Activated T-helper 9 cell treated with anti-CD3 and anti-CD28 coated beads, Interleukin-2, amount 50 U/mL, for 16 hours (primary cell): ENCODE results near the gene SERINC3.

Source experiments
- DNase-seq: peaks from one replicate; pipeline ENCODE4 v3.0.0-alpha.2; 2020; ENCODE audit warnings: low read depth

SERINC3 gene

DNA sequence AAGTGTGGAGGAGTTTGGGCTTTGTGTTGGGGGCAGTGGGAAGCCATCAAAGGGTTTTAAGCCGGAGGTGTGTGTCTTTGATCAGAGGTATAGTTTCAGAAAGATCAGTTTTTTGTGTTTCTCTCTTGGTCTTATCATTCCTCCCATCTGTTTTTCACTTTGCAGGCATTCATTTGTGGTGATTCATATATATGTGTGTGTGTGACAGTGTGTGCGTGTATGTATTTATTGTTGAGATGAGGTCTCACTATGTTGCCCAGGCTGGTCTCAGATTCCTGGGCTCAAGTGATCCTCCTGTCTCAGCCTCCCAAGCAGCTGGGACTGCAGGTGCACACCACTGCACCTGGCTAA is 11.1 kb upstream of the SERINC3 start:
- no peak for DNase-seq

DNA sequence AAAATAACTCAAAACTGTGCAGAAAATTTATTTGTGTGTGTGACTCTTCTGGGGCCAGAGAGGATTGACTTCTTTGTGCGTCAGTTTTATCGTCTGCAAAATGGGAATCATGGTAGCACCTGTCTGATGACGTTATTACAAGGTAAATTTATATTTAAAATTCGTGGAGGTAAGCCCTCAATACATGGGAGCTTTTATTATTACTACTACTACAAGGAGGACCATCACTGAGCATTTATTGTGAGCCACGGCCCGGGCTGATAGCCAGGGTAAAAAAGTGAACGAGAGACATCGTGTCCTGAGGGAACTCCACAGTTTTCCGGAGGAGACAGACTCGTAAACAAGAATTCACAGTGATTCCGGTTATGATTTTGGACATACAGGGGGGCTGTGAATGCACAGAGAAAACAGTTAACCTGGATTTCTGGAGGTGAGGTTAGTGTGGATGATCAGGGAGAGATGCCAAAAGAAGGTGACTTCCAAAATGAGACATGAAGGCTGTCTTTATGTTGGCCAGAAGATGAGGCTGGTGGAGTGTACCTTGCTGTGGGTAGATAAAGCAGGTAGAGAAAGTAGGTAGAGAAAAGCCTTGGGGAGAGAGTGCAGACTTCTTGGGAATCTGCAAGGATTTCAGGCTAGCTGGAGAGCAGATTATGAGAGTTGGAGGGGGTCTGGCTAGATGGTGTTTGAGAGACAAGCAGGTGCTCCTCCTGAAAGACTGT is 10.6 kb upstream of the SERINC3 start:
- DNase-seq: no peak

DNA sequence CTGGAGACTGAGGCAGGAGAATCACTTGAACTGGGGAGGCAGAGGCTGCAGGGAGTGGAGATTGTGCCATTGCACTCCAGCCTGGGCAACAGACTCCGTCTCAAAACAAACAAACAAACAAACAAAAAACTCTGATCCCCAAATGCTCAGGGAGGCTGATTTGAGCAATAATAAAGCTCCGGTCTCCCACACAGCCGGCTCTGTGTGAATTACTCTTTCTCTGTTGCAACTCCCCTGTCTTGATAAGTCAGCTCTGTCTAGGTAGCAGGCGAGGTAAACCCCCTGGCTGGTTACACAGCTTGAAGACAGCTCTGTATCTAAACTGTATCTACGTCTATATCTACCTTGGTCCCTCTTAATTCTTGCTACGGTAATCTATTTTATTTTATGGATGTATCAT is 6.4 kb upstream of the SERINC3 start:
- DNase-seq: no peak

DNA sequence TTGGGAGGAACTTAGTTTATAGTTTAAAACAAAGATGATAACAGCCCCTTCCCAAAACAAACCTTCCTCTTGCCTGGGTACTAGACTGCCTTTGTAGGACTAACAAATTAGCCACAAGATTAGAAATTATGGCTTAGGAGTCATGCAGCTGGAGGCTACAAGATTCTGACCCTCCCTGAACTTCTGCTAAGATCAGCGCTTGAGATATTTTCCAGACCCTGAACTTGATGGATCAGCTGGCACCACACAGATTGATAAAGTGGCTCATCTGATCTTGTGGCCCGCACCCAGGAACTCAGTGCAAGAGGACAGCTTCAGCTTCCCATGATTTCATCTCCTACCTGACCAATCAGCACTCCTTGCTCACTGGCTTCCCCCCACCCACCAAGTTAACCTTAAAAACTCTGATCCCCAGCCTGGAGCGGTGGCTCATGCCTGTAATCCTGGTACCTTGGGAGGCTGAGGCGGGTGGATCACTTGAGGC is 5.9 kb upstream of the SERINC3 start:
- DNase-seq: no peak

DNA sequence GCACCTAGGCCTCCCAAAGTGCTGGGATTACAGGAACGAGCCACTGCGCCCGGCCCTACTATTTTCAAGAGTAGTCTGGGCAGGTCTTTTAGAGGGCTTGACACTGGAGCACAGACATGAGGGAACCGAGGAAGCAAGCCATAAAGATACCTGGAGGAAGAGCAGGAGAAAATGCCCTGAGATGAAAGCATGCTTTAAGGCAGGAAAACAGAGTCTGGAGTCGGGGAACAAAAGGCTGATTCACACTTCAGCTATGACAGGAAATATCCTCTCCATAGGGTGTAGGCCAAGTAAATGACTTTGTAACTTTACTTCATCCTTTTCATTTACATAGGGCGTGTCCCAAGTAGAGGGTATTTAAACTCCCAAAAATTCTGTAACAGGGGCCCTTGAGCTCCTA is 4.3 kb upstream of the SERINC3 start:
- no peak for DNase-seq

DNA sequence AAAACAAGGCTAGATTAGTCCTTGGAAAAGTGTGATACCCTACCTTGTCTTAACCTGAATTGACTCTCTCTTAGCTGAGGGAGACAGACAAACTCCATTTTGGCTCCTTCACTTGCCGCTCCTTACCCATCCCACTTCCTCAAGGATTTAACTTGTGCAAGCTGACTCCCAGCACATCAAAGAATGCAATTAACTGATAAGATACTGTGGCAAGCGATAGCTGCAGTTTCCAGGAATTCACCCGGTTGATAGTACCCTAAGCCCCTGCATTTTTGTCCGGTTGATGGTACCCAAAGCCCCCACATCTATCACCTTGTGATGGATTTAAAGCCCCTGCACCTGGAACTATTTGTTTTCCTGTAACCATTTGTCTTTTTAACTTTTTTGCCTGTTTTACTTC is 1.9 kb upstream of the SERINC3 start:
- DNase-seq: no peak

DNA sequence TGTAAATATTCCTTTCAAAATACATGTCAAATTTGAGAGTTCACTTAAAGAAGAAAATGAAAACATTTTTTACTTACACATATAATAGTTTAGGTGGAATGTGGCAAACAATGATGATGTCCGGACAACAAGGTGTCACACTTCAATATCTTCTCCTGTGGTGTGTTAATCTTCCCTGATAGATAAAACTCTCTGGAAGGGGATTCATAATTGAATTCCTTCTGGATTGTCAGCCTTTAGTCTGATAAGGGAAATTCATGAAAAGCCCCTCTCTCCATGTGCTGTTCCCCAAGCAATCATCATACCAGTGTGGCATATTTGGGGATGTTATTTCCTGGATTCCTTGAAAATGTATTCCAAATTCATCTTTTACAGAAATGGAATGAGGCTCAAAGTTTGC is 971 bp upstream of the SERINC3 start:
- no peak for DNase-seq

DNA sequence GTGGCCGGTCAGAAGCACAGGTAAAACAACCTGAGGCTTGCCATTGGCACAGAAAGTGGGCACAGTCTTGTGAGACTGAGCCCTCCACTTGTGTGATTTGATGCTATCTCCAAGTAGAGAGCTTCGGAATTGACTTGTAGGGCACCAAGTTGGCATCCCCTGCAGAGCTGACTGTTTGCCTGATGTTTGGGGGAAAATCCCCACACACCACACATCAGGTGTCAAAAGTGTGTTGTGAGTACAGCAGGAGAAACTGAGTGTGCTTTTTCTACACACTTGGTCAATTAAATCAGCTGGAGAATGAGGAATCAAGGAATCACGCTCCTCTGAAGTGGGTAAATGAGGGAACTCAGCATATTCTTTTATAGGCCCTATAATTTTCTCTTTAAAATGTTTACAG is 989 bp downstream of the SERINC3 start:
- DNase-seq: no peak

DNA sequence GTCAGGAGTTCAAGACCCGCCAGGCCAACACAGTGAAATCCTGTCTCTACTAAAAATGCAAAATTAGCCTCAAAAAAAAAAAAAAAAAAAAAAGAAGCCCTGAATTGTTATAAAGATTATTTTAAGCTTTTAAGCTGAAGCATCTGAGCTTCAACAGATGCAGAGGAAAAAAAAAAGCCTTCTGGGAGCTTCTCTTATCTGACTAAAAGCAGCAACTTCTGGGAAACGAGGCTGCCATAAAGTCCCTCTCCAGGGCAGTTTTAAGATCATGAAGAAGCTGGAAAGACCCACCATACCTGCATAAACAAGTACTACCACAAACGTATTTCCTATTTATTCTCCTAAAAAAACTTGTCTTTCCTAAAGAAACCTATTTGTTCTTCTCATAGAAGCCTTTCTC is 3.6 kb downstream of the SERINC3 start:
- no peak for DNase-seq

DNA sequence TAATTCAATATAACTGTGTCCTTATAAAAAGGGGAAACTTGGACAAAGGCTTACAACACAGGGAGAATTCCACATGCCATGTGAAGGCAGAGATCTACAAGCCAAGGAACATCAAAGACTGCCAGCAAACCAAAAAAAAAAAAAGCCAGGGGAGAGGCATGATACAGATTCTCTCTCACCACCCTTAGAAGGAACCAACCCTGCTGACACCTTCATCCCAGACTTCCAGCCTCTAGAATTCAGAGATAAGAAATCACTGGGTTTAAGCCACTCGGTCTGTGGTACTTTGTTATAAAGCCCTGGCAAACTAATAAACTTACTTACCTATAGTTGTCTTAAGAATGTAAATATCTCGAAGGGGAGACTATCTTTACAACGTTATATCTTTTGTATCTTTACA is 4.4 kb downstream of the SERINC3 start:
- DNase-seq: no peak

DNA sequence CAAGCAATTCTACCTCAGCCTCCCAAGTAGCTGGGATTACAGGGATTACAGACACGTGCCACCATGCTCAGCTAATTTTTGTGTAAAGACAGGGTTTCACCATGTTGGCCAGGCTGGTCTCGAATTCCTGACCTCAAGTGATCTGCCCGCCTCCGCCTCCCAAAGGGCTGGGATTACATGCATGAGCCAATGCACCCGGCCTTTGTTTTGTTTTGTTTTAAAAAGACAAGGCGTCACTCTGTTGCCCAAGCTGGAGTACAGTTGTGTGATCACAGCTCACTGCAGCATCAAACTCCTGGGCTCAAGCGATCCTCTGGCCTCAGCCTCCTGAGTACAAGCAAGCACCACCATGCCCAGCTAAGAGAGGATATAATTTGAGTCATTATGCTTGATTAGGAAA is 5.4 kb downstream of the SERINC3 start:
- no peak for DNase-seq

DNA sequence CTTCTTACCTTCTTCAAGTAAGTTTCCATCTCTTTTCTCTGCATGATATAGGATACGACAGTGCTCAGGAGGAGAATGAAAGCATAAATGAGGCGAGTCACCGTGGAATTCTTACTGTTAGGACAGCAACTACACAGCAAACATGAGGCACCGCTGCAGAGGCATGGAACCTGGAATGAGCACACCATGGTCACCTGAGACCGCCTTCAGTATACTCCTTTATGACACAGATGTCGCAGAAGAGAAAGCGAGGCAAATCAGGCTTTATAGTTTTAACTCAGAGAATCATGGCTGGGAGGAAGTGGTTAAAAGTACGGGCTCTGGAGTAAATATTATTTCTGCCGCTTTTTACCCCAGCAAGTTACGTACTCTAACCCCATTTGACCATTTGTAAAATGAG is 8.0 kb downstream of the SERINC3 start:
- DNase-seq: no peak

DNA sequence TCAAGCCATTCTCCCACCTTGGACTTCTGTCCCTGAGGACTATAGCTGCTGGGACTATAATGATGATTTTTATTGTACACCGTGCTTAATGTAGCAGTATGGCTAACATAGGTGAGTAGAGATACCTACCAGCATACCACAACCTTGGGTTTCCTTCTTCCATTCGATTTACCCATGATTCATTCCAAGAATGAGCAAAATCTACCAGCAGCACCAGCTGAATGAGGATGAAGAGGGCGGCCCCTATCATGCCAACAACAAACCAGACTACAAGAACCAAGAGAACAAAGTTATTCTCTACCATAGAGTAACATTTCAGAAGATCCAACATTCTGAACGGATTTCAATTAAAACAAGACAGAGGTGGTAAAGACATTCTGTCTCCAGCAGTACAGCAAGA is 12.1 kb downstream of the SERINC3 start:
- no peak for DNase-seq

DNA sequence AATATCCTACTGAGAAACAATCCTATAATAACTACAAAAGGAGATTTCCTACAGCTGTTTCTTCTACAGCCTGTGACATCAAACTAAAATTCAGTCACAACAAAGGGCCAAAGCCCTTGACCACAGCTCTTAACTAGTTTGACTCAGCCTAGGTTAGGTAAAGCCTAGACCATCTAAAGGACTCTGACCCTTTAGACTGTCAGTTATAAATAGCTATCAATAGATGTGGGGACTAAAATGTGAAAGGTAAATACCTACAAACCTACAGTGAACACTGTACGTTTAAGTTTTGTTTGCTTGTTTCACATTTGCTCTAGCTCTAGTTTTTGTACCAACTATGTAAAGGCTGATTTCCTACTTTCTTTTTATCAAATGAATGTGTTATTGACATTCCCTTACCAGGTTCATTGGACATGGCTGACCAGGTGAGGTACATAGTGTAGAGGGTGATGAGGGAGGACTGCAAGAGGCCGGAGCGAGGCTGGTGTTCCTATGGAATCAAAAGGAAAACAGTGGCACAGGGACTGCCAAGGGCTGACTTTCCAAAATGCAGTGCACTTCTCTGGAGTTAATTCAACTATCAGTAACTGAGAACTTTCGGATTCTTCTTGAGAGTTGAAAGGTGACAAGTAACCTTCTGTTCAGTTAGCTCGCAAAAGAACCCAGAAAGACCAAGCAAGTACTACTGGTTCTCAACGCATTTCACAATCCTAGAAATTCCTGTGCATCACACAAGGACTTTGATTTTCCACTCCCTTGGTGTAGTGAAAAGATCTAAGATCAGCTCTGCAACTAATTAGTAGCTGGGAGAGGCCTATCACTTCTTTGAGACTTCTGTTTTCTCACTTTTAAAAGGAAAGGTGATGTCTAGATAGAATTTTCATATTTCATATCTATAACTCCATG is 17.2 kb downstream of the SERINC3 start:
- no peak for DNase-seq

DNA sequence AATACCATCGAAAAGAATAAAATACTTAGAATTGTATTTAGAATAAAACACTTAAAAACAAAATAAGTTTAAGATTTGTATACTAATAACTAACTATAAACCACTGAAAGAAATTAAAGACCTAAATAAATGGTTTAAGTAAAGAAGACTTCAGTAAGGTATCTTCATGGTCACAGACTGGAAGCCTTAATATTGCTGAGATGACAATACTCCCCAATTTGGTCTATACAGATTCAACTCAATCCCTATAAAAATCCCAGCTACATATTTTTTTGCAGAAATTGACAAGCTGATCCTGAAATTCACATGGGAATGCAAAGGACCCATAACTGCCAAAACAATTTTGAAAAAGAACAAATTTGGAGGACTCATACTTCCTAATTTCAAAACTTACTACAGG is 18.9 kb downstream of the SERINC3 start:
- DNase-seq: no peak

DNA sequence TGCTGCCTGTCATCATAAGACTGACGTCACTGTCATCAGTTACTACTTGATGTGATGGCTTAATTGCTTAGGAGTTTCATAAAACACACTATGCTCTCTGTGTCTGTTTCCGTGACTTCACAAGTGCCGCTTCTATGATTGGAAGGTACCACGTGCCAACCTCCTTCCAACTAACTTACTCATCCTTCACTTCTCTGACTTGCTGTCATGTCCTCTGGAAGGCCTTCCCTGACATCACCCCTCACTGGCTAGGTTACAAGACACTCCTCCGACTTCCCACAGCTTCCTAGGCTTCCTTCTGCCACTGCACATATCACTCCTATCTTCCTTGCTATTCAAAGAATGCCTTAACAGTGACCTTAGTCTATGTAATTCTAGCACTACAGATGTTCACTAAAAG is 20.4 kb downstream of the SERINC3 start:
- no peak for DNase-seq

DNA sequence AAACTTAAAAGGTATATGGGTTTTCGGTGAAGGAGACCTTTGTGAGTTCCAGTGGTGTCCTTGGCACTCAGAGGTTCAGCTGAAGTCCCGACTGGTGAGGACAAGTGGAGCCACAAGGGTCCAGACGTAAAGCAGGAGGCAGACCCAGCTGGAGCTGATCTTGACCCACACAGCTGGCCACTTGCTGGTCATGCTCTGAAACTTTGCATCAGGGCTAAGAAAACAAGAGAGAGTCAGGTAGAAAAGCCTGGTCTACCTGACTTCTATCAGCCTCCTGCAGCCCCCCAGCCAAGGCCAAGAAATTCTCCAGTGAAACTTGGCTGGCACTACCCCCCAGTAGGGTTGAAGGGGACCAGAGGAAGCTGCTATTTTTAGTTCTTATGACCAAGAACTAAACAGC is 21.6 kb downstream of the SERINC3 start:
- no peak for DNase-seq

DNA sequence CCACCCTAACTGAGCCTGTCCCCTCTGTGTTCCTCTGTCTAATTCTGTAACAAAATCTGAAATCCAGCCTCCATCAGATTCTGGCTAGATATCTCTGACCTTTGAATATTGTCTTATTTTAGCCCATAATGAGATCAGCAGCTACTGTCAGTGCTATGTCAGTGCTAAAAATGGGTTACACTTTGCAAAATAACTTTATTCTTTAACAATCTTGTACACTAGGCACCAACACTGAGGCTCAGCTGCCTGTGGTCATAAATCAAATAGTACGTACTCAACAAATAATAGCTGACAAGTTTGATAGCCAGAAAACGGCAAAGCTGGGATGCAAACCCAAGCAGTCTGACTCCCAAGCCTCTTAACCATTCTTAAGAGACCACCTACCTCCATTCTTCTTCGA is 24.1 kb downstream of the SERINC3 start:
- DNase-seq: no peak

DNA sequence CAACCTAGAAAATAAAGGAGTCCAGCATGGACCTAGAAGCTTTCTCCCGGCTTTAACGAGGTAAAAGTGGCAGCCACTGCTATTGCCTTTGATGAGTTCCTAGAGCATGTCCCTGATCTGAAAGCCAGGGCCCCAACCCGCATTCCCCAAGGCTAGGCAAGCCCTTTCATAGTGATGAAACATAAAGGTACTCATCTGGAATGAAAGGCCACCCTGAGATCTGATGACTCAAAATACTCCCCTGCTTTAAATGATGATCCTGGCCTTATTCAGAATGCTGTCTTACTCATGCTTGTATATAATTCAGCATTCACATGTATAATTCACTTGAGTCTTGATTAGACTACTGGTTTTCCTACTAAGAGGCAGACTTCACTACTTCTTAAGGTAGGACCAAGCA is 24.9 kb downstream of the SERINC3 start:
- DNase-seq: peak; percentile 18

DNA sequence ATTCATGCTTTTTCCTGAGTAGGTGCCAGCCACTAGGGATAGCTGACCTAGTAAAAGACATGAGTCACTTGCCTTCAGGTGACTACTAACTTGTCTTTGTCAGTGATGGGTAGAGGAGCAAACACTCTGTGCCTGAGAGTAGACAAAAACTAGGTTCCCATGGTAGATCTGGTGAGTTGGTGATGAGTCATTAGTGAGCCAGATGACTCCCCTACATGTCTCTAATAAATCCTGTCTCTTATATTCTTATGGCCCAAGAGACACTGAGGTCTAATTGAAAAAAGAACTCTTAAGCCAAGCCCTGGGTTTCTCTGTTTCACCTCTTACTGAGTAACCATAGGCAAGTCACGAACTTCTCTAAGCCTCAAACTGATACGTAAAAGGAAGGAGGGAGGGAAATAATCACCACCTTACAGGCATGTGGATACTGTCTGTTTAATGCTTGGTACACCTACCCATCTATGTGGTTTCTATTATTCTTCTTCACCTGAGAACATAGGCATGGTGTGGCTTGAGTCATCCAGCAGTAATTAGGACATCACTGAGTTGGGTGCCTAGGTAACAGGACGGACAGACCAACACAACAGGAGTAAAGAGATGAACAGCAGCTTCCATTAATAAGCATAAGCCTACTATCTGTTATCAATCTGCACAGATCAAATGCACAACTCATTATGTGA is 25.9 kb downstream of the SERINC3 start:
- DNase-seq: no peak

DNA sequence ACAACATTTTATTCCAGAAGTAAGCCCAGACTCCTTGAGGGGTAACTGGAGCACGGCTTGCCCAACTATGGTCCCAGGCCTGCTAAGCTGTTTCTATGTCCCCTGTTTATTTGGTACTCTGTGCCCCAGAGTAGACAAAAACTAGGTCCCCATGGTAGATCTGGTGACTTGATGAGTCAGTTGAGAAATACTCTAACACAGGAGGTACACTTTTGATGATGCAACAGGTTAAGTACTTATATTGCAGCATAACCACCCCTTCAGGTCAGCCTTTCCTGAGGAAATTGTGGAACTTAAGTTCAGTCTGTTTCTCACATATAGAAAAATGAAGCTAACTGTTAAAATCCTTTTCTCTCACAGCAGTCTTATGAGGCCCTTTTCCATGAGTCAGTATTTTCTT is 26.6 kb downstream of the SERINC3 start:
- DNase-seq: no peak

DNA sequence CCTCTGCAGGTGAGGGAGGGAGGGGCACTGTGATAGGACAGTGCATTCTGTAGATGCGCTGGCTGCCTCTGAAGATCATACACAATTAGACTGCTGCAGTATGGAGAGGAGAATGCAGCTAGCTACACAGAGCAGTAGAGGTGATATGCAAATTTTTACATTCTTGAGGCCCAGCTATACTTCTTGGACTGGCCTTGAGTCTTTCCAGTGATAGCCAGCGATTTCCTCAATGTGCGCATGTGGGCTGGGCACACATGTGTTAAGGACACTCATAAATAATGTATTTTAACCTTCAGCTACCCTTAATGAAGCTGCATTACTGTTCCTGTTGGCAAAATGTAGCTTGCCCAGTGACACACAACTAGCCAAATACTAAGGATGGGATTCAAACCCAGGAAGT is 27.2 kb downstream of the SERINC3 start:
- no peak for DNase-seq

DNA sequence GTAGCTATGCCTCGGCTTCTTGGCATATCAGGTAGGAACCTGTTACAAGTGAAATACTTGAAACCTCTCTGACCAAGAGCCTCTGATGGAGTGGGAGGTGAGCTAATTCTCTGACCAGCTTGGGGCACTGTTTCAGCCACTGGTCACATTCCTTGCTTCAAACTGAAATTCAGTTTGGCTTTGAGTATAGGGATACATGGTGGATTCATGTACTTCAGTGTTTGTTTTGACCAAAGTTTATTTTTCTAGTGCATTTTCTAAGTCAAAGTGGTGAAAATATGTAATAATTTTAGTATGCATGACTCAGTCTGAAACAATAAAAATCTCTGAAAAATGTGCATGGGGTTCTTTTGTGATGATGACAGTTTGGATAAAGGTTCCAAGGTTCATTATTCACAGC is 27.6 kb downstream of the SERINC3 start:
- DNase-seq: no peak
